GM06990 (cell line): ENCODE measurements around the gene FAAP100.

ENCODE experiments used
- DNase-seq: peaks from one replicate; pipeline ENCODE4 v3.0.0-alpha.2; 2011; ENCODE audit not compliant: insufficient read length; ENCODE audit errors: extremely low read depth
- H3K27me3 ChIP-seq: replicated peaks from 2 replicates; pipeline ENCODE4 v1.6.0; 2011; ENCODE audit warnings: low read length; ENCODE audit not compliant: control insufficient read depth, insufficient read depth
- H3K36me3 ChIP-seq: 2 replicates; pipeline ENCODE4 v1.5.1; 2011; ENCODE audit warnings: low read length; ENCODE audit not compliant: control insufficient read depth, insufficient read depth
- H3K4me3 ChIP-seq: replicated peaks from 2 replicates; pipeline ENCODE4 v1.5.1; 2011; ENCODE audit warnings: low read depth, mild to moderate bottlenecking, control low read depth, low read length
- CTCF ChIP-seq: IDR thresholded peaks from 2 replicates; pipeline ENCODE4 v1.5.1; 2011; ENCODE audit warnings: low read length, control low read depth, mild to moderate bottlenecking, inconsistent platforms; ENCODE audit not compliant: insufficient read depth, poor library complexity, severe bottlenecking

Gene FAAP100

GRCh38 chr17:81567191-81567590 lies 15.0 kb upstream of the FAAP100 start:
- H3K4me3 ChIP-seq = no peak overlapping the region
- no peak for DNase-seq
- no peaks in the 10 kb centered on the region for H3K27me3 ChIP-seq
- TF ChIP-seq CTCF = no peak
- H3K36me3 ChIP-seq = peaks cover 48% of the 10 kb centered on the region

GRCh38 chr17:81566461-81567126 lies 14.4 kb upstream of the FAAP100 start:
- H3K27me3 ChIP-seq = no peaks in the 10 kb centered on the region
- no peak for DNase-seq
- peaks cover 46% of the 10 kb centered on the region for H3K36me3 ChIP-seq
- no peak for TF ChIP-seq CTCF
- no peak overlapping the region for H3K4me3 ChIP-seq

- Histone ChIP-seq H3K27me3 (no peaks in the 10 kb centered on the region), H3K36me3 (peaks cover 34% of the 10 kb centered on the region)
- TF ChIP-seq CTCF = no peak
Observed at GRCh38 chr17:81565231-81565630, 13.1 kb upstream of the FAAP100 start.

GRCh38 chr17:81564778-81565177 lies 12.6 kb upstream of the FAAP100 start:
- no peaks in the 10 kb centered on the region for H3K27me3 ChIP-seq
- DNase-seq = no peak
- peaks cover 30% of the 10 kb centered on the region for H3K36me3 ChIP-seq
- no peak overlapping the region for H3K4me3 ChIP-seq
- no peak for TF ChIP-seq CTCF

More at GRCh38 chr17:81565231-81565630, 13.1 kb upstream of the FAAP100 start:
- no peak overlapping the region for H3K4me3 ChIP-seq
- DNase-seq = no peak

GRCh38 chr17:81563861-81564586 lies 11.9 kb upstream of the FAAP100 start:
- no peak overlapping the region for H3K4me3 ChIP-seq
- no peak for TF ChIP-seq CTCF
- DNase-seq = no peak
- H3K27me3 ChIP-seq = no peaks in the 10 kb centered on the region
- peaks cover 28% of the 10 kb centered on the region for H3K36me3 ChIP-seq
